ENCODE results near the gene GPR63. TPM values are rescaled to one million over a fixed set of nuclear protein-coding genes. Genes with fewer than 3 reads are reported as not detected.
"Not testable (repeated sequence)": the region's sequence is repeated elsewhere in the genome, so short reads cannot be mapped to it uniquely, and the experiment has no call there.

Gene GPR63
- under 1 TPM; 0.71 to 0.76 TPM for total RNA-seq
- 1 to 10 TPM; 2.6 to 3.8 (median 3.0) TPM for polyA plus RNA-seq (ENCODE audit: insufficient read length in 6 of 6)
- long read RNA-seq, donor 1, full-length matches to known transcripts, result 4 of 4 reads
- long read RNA-seq, donor 1, partial matches to known transcripts, result 0 of 4 reads
- long read RNA-seq, donor 1, other reads (novel, unspliced or antisense), result 0 of 4 reads
- long read RNA-seq, donor 2, full-length matches to known transcripts, result 1 of 1 reads
- long read RNA-seq, donor 2, partial matches to known transcripts, result 0 of 1 reads
- long read RNA-seq, donor 2, other reads (novel, unspliced or antisense), result 0 of 1 reads
- long read RNA-seq, donor 3, full-length matches to known transcripts, result 2 of 2 reads
- long read RNA-seq, donor 3, partial matches to known transcripts, result 0 of 2 reads
- long read RNA-seq, donor 3, other reads (novel, unspliced or antisense), result 0 of 2 reads
- long read RNA-seq, donor 4, result 0 reads
- long read RNA-seq, donor 5, full-length matches to known transcripts, result 2 of 2 reads
- long read RNA-seq, donor 5, partial matches to known transcripts, result 0 of 2 reads
- long read RNA-seq, donor 5, other reads (novel, unspliced or antisense), result 0 of 2 reads
- long read RNA-seq, donor 6, full-length matches to known transcripts, result 1 of 1 reads
- long read RNA-seq, donor 6, partial matches to known transcripts, result 0 of 1 reads
- long read RNA-seq, donor 6, other reads (novel, unspliced or antisense), result 0 of 1 reads
- long read RNA-seq, donor 7, result 0 reads
- long read RNA-seq, donor 8, result 0 reads
- long read RNA-seq, donor 9, result 0 reads
- long read RNA-seq, donor 10, result 0 reads
- long read RNA-seq, donor 11, full-length matches to known transcripts, result 1 of 1 reads
- long read RNA-seq, donor 11, partial matches to known transcripts, result 0 of 1 reads
- long read RNA-seq, donor 11, other reads (novel, unspliced or antisense), result 0 of 1 reads
- long read RNA-seq, donor 12, full-length matches to known transcripts, result 2 of 2 reads
- long read RNA-seq, donor 12, partial matches to known transcripts, result 0 of 2 reads
- long read RNA-seq, donor 12, other reads (novel, unspliced or antisense), result 0 of 2 reads

GRCh38 chr6:96837081-96837971 is at the start of gene GPR63:
TSS of gene GPR63 (minus strand) at chr6:96837477. CDS start at chr6:96799731, 37,746 bp downstream.
- H3K4me3 ChIP-seq, result peak within 1 kb of the TSS; percentile 46 to 60
- DNase-seq, result peak; percentile 37 to 92 (median 66)
- peaks cover 6 to 52% of the 10 kb centered on the region in 2 donors for H3K27me3 ChIP-seq
- ATAC-seq, result peak; percentile 94
- intact Hi-C loops (cut with DNase I), result no loop called here
- H3K36me3 ChIP-seq, result no peaks in the 10 kb centered on the region
- no peak for TF ChIP-seq CTCF (IDR thresholded peaks at IDR 0.05)
- H3K4me1 ChIP-seq, result peaks cover 0 to 16% of the 10 kb centered on the region in 2 donors
- no peaks in the 10 kb centered on the region for H3K9me3 ChIP-seq
- no peak within 1 kb of the TSS for H3K27ac ChIP-seq

- no peak for ATAC-seq
- Histone ChIP-seq H3K4me3 (no peak overlapping the region), H3K36me3 (peaks cover 0 to 13% of the 10 kb centered on the region in 2 donors), H3K27me3 (no peaks in the 10 kb centered on the region), H3K4me1 (no peaks in the 10 kb centered on the region), H3K9me3 (no peaks in the 10 kb centered on the region), H3K27ac (no peak overlapping the region)
- DNase-seq, result no peak
- intact Hi-C loops (cut with DNase I), result no loop called here
- no peak for TF ChIP-seq CTCF (IDR thresholded peaks at IDR 0.05)
Measured at GRCh38 chr6:96886519-96886918, 49.2 kb upstream of the GPR63 start.

- H3K36me3 ChIP-seq; intact Hi-C loops (cut with DNase I); H3K27me3 ChIP-seq; H3K27ac ChIP-seq; H3K4me3 ChIP-seq; DNase-seq; H3K4me1 ChIP-seq; H3K9me3 ChIP-seq: not testable (repeated sequence)
- peak; percentile 54 for ATAC-seq
Measured at GRCh38 chr6:96885187-96885631, 47.9 kb upstream of the GPR63 start.

GRCh38 chr6:96878143-96878542 is 40.9 kb upstream of the GPR63 start:
- ATAC-seq (peak; percentile 22), DNase-seq (no peak)
- TF ChIP-seq CTCF (IDR thresholded peaks at IDR 0.05), result no peak

More at GRCh38 chr6:96878143-96878542, 40.9 kb upstream of the GPR63 start:
- H3K27ac ChIP-seq, result no peak overlapping the region
- H3K4me3 ChIP-seq, result no peak overlapping the region
- H3K36me3 ChIP-seq, result no peaks in the 10 kb centered on the region
- intact Hi-C loops (cut with DNase I), result no loop called here
- H3K27me3 ChIP-seq, result no peaks in the 10 kb centered on the region
- no peaks in the 10 kb centered on the region for H3K4me1 ChIP-seq
- no peaks in the 10 kb centered on the region for H3K9me3 ChIP-seq

All from left lung (tissue), 14 donors.